GM12878 (cell line): ENCODE measurements around the gene SYNGR1. TPM values are rescaled to one million over a fixed set of nuclear protein-coding genes. Genes with fewer than 3 reads are reported as not detected.

ENCODE experiments used
- ATAC-seq: fragments of 200-7000 bp; cut with Tn5 transposase; 3 replicates; pipeline ENCODE4 v1.9.1; 2020; ENCODE audit warnings: mild to moderate bottlenecking, moderate library complexity
- BruUV-seq: library from RNA; stranded (reverse); fragments of 400-500 nt; replicated peaks from 2 replicates; lab custom pipeline; 2021; lab: Mats Ljungman, UMichigan
- CTCF ChIA-PET: fragments of 300-600 bp; sonication (Branson Sonifier 250); formaldehyde crosslinking; extraction: SDS; loops from one replicate; lab custom pipeline; 2021; ENCODE audit warnings: inconsistent platforms; lab: Yijun Ruan, JAX
- POLR2A ChIA-PET: fragments of 350-600 bp; formaldehyde crosslinking; extraction: SDS; loops from one replicate; lab custom pipeline; 2021; ENCODE audit warnings: inconsistent platforms; lab: Charles Lee
- RAD21 ChIA-PET: fragments of 300-600 bp; sonication (Branson Sonifier 250); formaldehyde crosslinking; loops from one replicate; lab custom pipeline; 2023; ENCODE audit warnings: antibody characterized with exemption; ENCODE audit not compliant: unreplicated experiment; lab: Charles Lee
- SMC1A ChIA-PET: fragments of 300-600 bp; sonication (Branson Sonifier 250); formaldehyde crosslinking; loops from one replicate; lab custom pipeline; 2023; ENCODE audit not compliant: unreplicated experiment, uncharacterized antibody; lab: Charles Lee
- DNase-seq: peaks from one replicate; pipeline ENCODE4 v3.0.0-alpha.2; 2011; ENCODE audit warnings: low read depth, low spot score
- FAIRE-seq: peaks from 3 replicates; lab custom pipeline; 2011; peaks lifted over from hg19 to GRCh38; lab: Jason Lieb, UNC
- H2AFZ ChIP-seq: 2 replicates; pipeline ENCODE4 v1.6.0; 2011; ENCODE audit warnings: low read depth, low read length, control low read depth; ENCODE audit not compliant: control insufficient read depth
- H3K27ac ChIP-seq: 2 replicates; pipeline ENCODE4 v1.5.1; 2011; ENCODE audit warnings: control low read depth; ENCODE audit not compliant: control insufficient read depth, insufficient read depth
- H3K27me3 ChIP-seq, 2 experiments: replicated peaks in 1 of 2; 2 replicates each; pipeline versions ENCODE4 v1.6.0 to v1.6.1; 2011; ENCODE audit warnings: low read length in 1 of 2; ENCODE audit not compliant: control insufficient read depth in 2 of 2, insufficient read depth in 2 of 2
- H3K36me3 ChIP-seq, 2 experiments: 2 replicates each; pipeline ENCODE4 v1.5.1; 2011; ENCODE audit warnings: low read length in 1 of 2; ENCODE audit not compliant: control insufficient read depth in 2 of 2, insufficient read depth in 2 of 2
- H3K4me1 ChIP-seq: 2 replicates; pipeline ENCODE4 v1.6.1; 2011; ENCODE audit warnings: mild to moderate bottlenecking, low read length, moderate library complexity, mixed read lengths; ENCODE audit not compliant: control insufficient read depth, insufficient read depth
- H3K4me2 ChIP-seq: 2 replicates; pipeline ENCODE4 v1.6.0; 2011; ENCODE audit warnings: control low read depth; ENCODE audit not compliant: control insufficient read depth, insufficient read depth
- H3K4me3 ChIP-seq: fragments of 200-600 bp; sonication (generic); 2 replicates; pipeline ENCODE4 v1.5.1; 2016
- H3K79me2 ChIP-seq: 2 replicates; pipeline ENCODE4 v1.6.0; 2011; ENCODE audit warnings: low read length; ENCODE audit not compliant: control insufficient read depth, insufficient read depth
- H3K9ac ChIP-seq: 2 replicates; pipeline ENCODE4 v1.8.0; 2011; ENCODE audit warnings: low read length, control low read depth, mixed read lengths; ENCODE audit not compliant: control insufficient read depth, insufficient read depth
- H3K9me3 ChIP-seq: replicated peaks from 3 replicates; pipeline ENCODE4 v1.5.1; 2011; ENCODE audit warnings: mild to moderate bottlenecking, low read length; ENCODE audit not compliant: control insufficient read depth, insufficient read depth
- H4K20me1 ChIP-seq: 2 replicates; pipeline ENCODE4 v1.6.0; 2011; ENCODE audit not compliant: control insufficient read depth, insufficient read depth
- BCLAF1 ChIP-seq: fragments of 450-650 bp; IDR thresholded peaks from 2 replicates; pipeline ENCODE4 v1.6.1; 2017; ENCODE audit warnings: antibody characterized with exemption, mild to moderate bottlenecking, moderate library complexity
- CTCF ChIP-seq, 3 experiments: IDR thresholded peaks in 2 of 3; conservative IDR thresholded peaks in 1 of 3; 2 replicates each; pipeline ENCODE4 v1.5.1; 2011; ENCODE audit warnings: low read depth in 3 of 3, low read length in 3 of 3, mild to moderate bottlenecking in 3 of 3, control low read depth in 2 of 3, moderate library complexity in 2 of 3, inconsistent platforms in 1 of 3, mixed read lengths in 1 of 3; ENCODE audit not compliant: control insufficient read depth in 2 of 3, insufficient read depth in 1 of 3; ENCODE audit errors: extremely low read depth in 1 of 3
- DPF2 ChIP-seq: fragments of 450-650 bp; IDR thresholded peaks from 2 replicates; pipeline ENCODE4 v1.6.1; 2017; ENCODE audit warnings: mild to moderate bottlenecking
- GATAD2B ChIP-seq: fragments of 450-650 bp; conservative IDR thresholded peaks from 2 replicates; pipeline ENCODE4 v1.6.1; 2017; ENCODE audit warnings: low read depth, mild to moderate bottlenecking, moderate library complexity
- IKZF2 ChIP-seq, 2 experiments: fragments of 450-650 bp; IDR thresholded peaks; 2 replicates each; pipeline ENCODE4 v1.6.1; 2017; ENCODE audit warnings: mild to moderate bottlenecking in 2 of 2, moderate library complexity in 2 of 2
- JUNB ChIP-seq: IDR thresholded peaks from 2 replicates; pipeline ENCODE4 v1.6.1; 2016; ENCODE audit warnings: antibody characterized with exemption, mild to moderate bottlenecking
- MEF2B ChIP-seq: fragments of 450-650 bp; IDR thresholded peaks from 2 replicates; pipeline ENCODE4 v1.6.1; 2018; ENCODE audit warnings: mild to moderate bottlenecking, moderate library complexity; ENCODE audit not compliant: partially characterized antibody, poor library complexity, severe bottlenecking
- MTA3 ChIP-seq: IDR thresholded peaks from 2 replicates; pipeline ENCODE4 v1.6.1; 2012; ENCODE audit warnings: low read length, inconsistent platforms, borderline replicate concordance
- PAX8 ChIP-seq: fragments of 450-650 bp; IDR thresholded peaks from 2 replicates; pipeline ENCODE4 v1.6.1; 2017; ENCODE audit warnings: mild to moderate bottlenecking, moderate library complexity
- POLR2AphosphoS5 ChIP-seq: IDR thresholded peaks from 2 replicates; pipeline ENCODE4 v1.6.1; 2011; ENCODE audit warnings: mild to moderate bottlenecking, low read length, inconsistent platforms
- RAD21 ChIP-seq: IDR thresholded peaks from 2 replicates; pipeline ENCODE4 v1.6.1; 2011; ENCODE audit warnings: mild to moderate bottlenecking, low read depth, low read length, moderate library complexity; ENCODE audit not compliant: insufficient read depth
- SKIL ChIP-seq: fragments of 450-650 bp; IDR thresholded peaks from 2 replicates; pipeline ENCODE4 v1.6.1; 2017; ENCODE audit warnings: mild to moderate bottlenecking, low read depth, inconsistent platforms; ENCODE audit not compliant: poor library complexity, severe bottlenecking
- SMAD1 ChIP-seq: fragments of 450-650 bp; IDR thresholded peaks from 2 replicates; pipeline ENCODE4 v1.6.1; 2018; ENCODE audit warnings: mild to moderate bottlenecking, low read depth; ENCODE audit not compliant: partially characterized antibody
- SMAD5 ChIP-seq: IDR thresholded peaks from 2 replicates; pipeline ENCODE4 v1.6.1; 2016; ENCODE audit warnings: antibody characterized with exemption, low read depth
- SPI1 ChIP-seq: IDR thresholded peaks from 2 replicates; pipeline ENCODE4 v1.6.1; 2011; ENCODE audit warnings: low read depth, mild to moderate bottlenecking, low read length, moderate library complexity, borderline replicate concordance; ENCODE audit not compliant: insufficient read depth
- YBX1 ChIP-seq: fragments of 450-650 bp; IDR thresholded peaks from 2 replicates; pipeline ENCODE4 v1.6.1; 2016; ENCODE audit warnings: antibody characterized with exemption
- WGBS: methylation state at CpG from one replicate; pipeline ENCODE4 v1.1.6; 2016; ENCODE audit warnings: low lambda C conversion rate; ENCODE audit not compliant: insufficient replicate concordance, insufficient coverage; ENCODE audit errors: missing lambda C conversion rate; 5-methylcytosine and 5-hydroxymethylcytosine counted together
- in situ Hi-C: fragments of 300-500 bp; cut with MboI; formaldehyde crosslinking; loops from 9 replicates; pipeline ENCODE4 v1.14.3; 2018; ENCODE audit warnings: mixed read lengths
- intact Hi-C: fragments of 100-400 bp; cut with micrococcal nuclease; formaldehyde crosslinking; loops from one replicate; pipeline ENCODE4 v1.14.2; 2022; ENCODE audit not compliant: unreplicated experiment
- polyA plus RNA-seq, 11 experiments: library from polyadenylated mRNA; depleted of rRNA in 4 of 11; unstranded in 6 of 11; stranded (reverse) in 5 of 11; fragments of >200 nt; fragmentation: Nextera tagmentation in 4 of 11; fragmentation: Illumina TruSeq in 1 of 11; extraction: Ambion mirVana in 4 of 11; extraction: Trizol in 1 of 11; gene quantifications; 1 replicate in 1 of 11; 2 replicates in 10 of 11; pipeline versions ENCODE4 v1.2.1 to v1.2.3, GENCODE V29; 2011 to 2016; ENCODE audit warnings: inconsistent platforms in 2 of 11, missing spikeins in 2 of 11, low read depth in 1 of 11
- total RNA-seq, 4 experiments: library from RNA; depleted of rRNA in 3 of 4; stranded (reverse); fragments of >200 nt in 3 of 4; fragmentation: Illumina TruSeq in 1 of 4; extraction: Trizol in 1 of 4; gene quantifications; 2 replicates each; pipeline versions ENCODE4 v1.2.1 to v1.2.3, GENCODE V29; 2013 to 2021

The SYNGR1 gene
- total and polyA plus RNA-seq, 10 of the 15 experiments (the other 5 are each of a cell fraction or from before 2014, with no cell fraction given) = 0.87 to 9.2 (median 3.5) TPM

GRCh38 chr22:39300186-39300830, 49.5 kb upstream of the SYNGR1 start:
- Histone ChIP-seq H4K20me1 (no peaks in the 10 kb centered on the region), H3K27me3 (no peaks in the 10 kb centered on the region), H3K79me2 (no peaks in the 10 kb centered on the region), H3K27ac (peak overlapping the region; percentile 72), H3K9me3 (no peaks in the 10 kb centered on the region), H3K4me3 (no peak overlapping the region; the same call in 1 of the 2 replicates), H3K4me2 (peak overlapping the region; percentile 76), H3K9ac (peak overlapping the region; percentile 47; the same call in 1 of the 2 replicates), H3K4me1 (peaks cover 21% of the 10 kb centered on the region), H2AFZ (peak overlapping the region; percentile 41), H3K36me3 (no peaks in the 10 kb centered on the region)
- WGBS = 28% methylated on average over 19 of the region's 19 CpGs
- TF ChIP-seq SKIL (peak; percentile 1), GATAD2B (0 out of 2 replicates have a peak, but pooled peaks have one; percentile 1), POLR2AphosphoS5 (no peak), JUNB (no peak), DPF2 (0 out of 2 replicates have a peak, but pooled peaks have one; percentile 6), YBX1 (no peak), PAX8 (no peak), MTA3 (no peak), SPI1 (0 out of 2 replicates have a peak, but pooled peaks have one; percentile 2), CTCF (IDR thresholded peaks at IDR 0.05 in 2 of 3, conservative IDR thresholded peaks at IDR 0.05 in 1 of 3; ENCODE audit: control insufficient read depth in 2 of 3, extremely low read depth in 1 of 3, insufficient read depth in 1 of 3, low read depth in 3 of 3, low read length in 3 of 3) (0 out of 6 replicates have a peak, but pooled peaks of 1 of the 3 experiments have one; percentile 1), SMAD5 (no peak), MEF2B (peak; percentile 65), SMAD1 (no peak), BCLAF1 (no peak), IKZF2 (IDR thresholded peaks at IDR 0.05) (peak in 1 of 2 experiments; percentile 55; a peak in 1 of 4 replicates), RAD21 (0 out of 2 replicates have a peak, but pooled peaks have one; percentile 17)
- no TSS peak for BruUV-seq
- ChIA-PET RAD21 (interaction anchor here (0.6 to 1.9 kb wide), 8 partner anchors 11 to 430 kb away, joined by 3 to 9 read pairs (median 3); no protein-coding TSS in a partner anchor), SMC1A (interaction anchor here (1.0 to 1.3 kb wide), 4 partner anchors 10 to 229 kb away, joined by 3 read pairs; partner anchors contain the start of gene RPL3), POLR2A (interaction anchor here (1.2 kb wide), 1 partner anchor 151 kb away, joined by 3 read pairs; no protein-coding TSS in a partner anchor), CTCF (interaction anchor here (0.6 to 4.2 kb wide), 12 partner anchors 9 to 129 kb away, joined by 3 to 16 read pairs (median 4); no protein-coding TSS in a partner anchor)
- in situ Hi-C loops = no loop called here
- no peak for FAIRE-seq
- intact Hi-C loops = no loop called here
- peak; percentile 66 for ATAC-seq
- DNase-seq = no peak
